ENCODE measurements around the gene FAM216A.

- TF ChIP-seq CTCF (IDR thresholded peaks at IDR 0.05; ENCODE audit: low read depth, low read length, poor library complexity, severe bottlenecking) (no peak), EZH2phosphoT487 (IDR thresholded peaks at IDR 0.05; ENCODE audit: borderline replicate concordance, low read length) (no peak)
Measured at GRCh38 chr12:110536834-110537604, 68.4 kb downstream of the FAM216A start.
